ENCODE data around the gene WWC2.
"Not testable (repeated sequence)": the region's sequence is repeated elsewhere in the genome, so short reads cannot be mapped to it uniquely, and the experiment has no call there.

The WWC2 gene

GRCh38 chr4:183299464-183299863 is 200.4 kb downstream of the WWC2 start:
- no peak for DNase-seq (ENCODE audit: low read depth)

- no peak for DNase-seq (ENCODE audit: low read depth)
Measured at GRCh38 chr4:183300070-183300469, 201.0 kb downstream of the WWC2 start.

GRCh38 chr4:183300655-183301054 is 201.6 kb downstream of the WWC2 start:
- DNase-seq (ENCODE audit: low read depth): no peak

GRCh38 chr4:183303301-183303700 is 204.2 kb downstream of the WWC2 start:
- no peak for DNase-seq (ENCODE audit: low read depth)

GRCh38 chr4:183304067-183304466 is 205.0 kb downstream of the WWC2 start:
- no peak for DNase-seq (ENCODE audit: low read depth)

- DNase-seq (ENCODE audit: low read depth): no peak
Measured at GRCh38 chr4:183304538-183304937, 205.5 kb downstream of the WWC2 start.

GRCh38 chr4:183306811-183307210 is 207.8 kb downstream of the WWC2 start:
- DNase-seq (ENCODE audit: low read depth): no peak

- DNase-seq (ENCODE audit: low read depth): no peak
Measured at GRCh38 chr4:183312841-183313240, 213.8 kb downstream of the WWC2 start.

- no peak for DNase-seq (ENCODE audit: low read depth)
Measured at GRCh38 chr4:183314336-183314735, 215.3 kb downstream of the WWC2 start.

GRCh38 chr4:183314806-183315205 is 215.7 kb downstream of the WWC2 start:
- no peak for DNase-seq (ENCODE audit: low read depth)

GRCh38 chr4:183318656-183319055 is 219.6 kb downstream of the WWC2 start:
- DNase-seq (ENCODE audit: low read depth): no peak

- no peak for DNase-seq (ENCODE audit: low read depth)
Measured at GRCh38 chr4:183320211-183321059, 221.4 kb downstream of the WWC2 start, which contains the start of gene CLDN22. TSS of gene CLDN22 (minus strand) at chr4:183320276. CDS start at chr4:183320218, 58 bp downstream.

GRCh38 chr4:183321079-183321478 is 222.0 kb downstream of the WWC2 start:
- DNase-seq (ENCODE audit: low read depth): no peak

GRCh38 chr4:183321516-183321915 is 222.5 kb downstream of the WWC2 start:
- DNase-seq (ENCODE audit: low read depth): no peak

GRCh38 chr4:183322326-183322725 is 223.3 kb downstream of the WWC2 start, which contains the start of gene CLDN24:
TSS of gene CLDN24 (minus strand) at chr4:183322426. CDS start at chr4:183322426, 0 bp downstream.
- no peak for DNase-seq (ENCODE audit: low read depth)

GRCh38 chr4:183323295-183323694 is 224.2 kb downstream of the WWC2 start:
- no peak for DNase-seq (ENCODE audit: low read depth)

- not testable (repeated sequence) for DNase-seq (ENCODE audit: low read depth)
Measured at GRCh38 chr4:183324056-183324455, 225.0 kb downstream of the WWC2 start.

GRCh38 chr4:183324619-183325018 is 225.6 kb downstream of the WWC2 start:
- no peak for DNase-seq (ENCODE audit: low read depth)

- not testable (repeated sequence) for DNase-seq (ENCODE audit: low read depth)
Measured at GRCh38 chr4:183326387-183326786, 227.3 kb downstream of the WWC2 start.

- no peak for DNase-seq (ENCODE audit: low read depth)
Measured at GRCh38 chr4:183326853-183327252, 227.8 kb downstream of the WWC2 start.

GRCh38 chr4:183327827-183328226 is 228.8 kb downstream of the WWC2 start:
- DNase-seq (ENCODE audit: low read depth): no peak

- no peak for DNase-seq (ENCODE audit: low read depth)
Measured at GRCh38 chr4:183328832-183329231, 229.8 kb downstream of the WWC2 start.

- DNase-seq (ENCODE audit: low read depth): no peak
Measured at GRCh38 chr4:183329244-183329643, 230.2 kb downstream of the WWC2 start.

All from stimulated activated CD4-positive, alpha-beta T cell treated with anti-CD3 and anti-CD28 coated beads, Interleukin-2, amount 100 ng/mL, for 4 hours (primary cell).